Activated CD4-positive, CD25-positive, alpha-beta regulatory T cell treated with anti-CD3 and anti-CD28 coated beads, Interleukin-2, amount 50 U/mL, for 16 hours (primary cell): ENCODE data around the gene STARD10.

Source experiments
- DNase-seq: peaks from one replicate; pipeline ENCODE4 v3.0.0-alpha.2; 2020; ENCODE audit warnings: low read depth, low spot score

STARD10 gene

DNA sequence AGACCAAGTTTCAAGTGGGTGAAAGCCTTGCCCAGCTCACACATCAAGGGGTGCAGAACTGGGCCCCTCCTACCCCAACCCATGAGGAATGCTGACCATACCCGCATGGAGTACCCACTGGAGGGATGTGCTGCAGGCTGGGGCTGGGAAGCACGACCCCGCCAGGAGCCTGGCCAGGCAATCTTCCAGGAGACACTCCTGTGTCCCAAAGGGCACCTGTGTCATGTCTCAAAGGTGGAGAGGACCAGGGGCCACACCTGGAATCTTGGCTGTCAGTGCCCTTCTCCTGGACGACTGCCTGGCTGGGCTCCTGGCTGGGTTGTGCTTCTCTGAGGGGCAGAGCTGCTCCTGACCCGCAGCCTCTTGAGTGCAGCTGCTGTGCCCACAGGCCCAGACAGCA is 48.3 kb downstream of the STARD10 start:
- no peak for DNase-seq

DNA sequence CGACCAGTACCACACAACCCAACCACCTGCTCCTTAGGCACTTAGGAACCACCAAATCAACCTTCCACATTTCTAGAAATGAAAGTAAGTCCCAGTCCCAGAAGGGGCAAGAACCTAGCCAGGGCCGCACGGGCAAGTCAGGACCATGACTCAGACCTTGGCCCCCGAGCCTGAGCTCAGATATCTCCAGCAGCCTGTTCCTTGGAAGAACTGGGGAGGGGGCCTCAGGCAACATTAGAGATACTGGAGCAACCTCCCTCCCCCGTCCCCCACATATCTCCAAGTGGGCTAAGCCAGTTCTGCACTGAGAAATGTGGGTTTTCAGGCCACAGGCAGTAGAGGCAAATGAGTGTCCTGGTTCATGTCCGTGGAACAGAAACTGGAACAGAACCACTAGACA is 49.4 kb downstream of the STARD10 start:
- DNase-seq, result no peak

DNA sequence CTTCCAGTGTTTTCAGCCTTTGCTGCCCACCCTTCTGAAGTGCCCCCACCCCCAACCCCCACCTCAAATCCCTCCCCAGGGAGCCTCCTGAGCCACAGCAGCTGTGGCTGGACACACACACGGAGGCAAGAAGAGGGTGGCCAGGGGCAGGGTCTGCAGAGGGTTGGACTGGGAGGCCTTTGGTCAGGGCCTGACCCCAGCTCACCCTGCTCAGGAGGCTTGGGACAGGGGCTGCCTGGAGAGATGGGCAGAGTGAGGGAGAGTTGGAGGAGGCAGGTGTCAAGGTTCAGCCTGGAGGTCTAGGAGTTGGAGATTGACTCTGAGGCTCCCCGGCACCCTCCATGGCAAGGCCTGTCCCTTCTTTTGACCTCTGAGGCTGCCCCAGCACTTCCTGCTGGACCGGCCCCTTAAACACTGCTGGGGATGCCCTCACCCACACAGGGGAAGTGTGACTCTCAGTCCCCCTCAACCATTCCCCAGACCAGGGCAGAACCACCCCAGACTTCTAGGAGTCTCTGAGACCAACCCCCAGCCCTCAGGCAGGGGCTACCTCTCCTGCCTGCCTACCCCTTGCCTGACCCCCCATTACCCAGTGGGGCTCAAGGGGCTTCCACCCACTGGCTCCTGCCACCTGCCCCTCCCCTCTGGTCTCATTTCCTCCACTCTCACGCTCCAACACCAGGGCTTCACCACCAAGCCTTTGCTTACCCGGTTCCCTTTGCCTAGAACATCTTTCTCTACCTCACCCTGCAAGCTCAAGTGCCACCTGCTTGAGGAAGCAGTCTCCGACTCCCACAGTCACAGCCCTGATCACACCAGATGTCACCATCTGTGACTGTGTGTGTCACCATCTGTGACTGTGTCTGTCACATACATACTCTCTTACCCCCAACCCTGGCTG is 50.3 kb downstream of the STARD10 start:
- no peak for DNase-seq

DNA sequence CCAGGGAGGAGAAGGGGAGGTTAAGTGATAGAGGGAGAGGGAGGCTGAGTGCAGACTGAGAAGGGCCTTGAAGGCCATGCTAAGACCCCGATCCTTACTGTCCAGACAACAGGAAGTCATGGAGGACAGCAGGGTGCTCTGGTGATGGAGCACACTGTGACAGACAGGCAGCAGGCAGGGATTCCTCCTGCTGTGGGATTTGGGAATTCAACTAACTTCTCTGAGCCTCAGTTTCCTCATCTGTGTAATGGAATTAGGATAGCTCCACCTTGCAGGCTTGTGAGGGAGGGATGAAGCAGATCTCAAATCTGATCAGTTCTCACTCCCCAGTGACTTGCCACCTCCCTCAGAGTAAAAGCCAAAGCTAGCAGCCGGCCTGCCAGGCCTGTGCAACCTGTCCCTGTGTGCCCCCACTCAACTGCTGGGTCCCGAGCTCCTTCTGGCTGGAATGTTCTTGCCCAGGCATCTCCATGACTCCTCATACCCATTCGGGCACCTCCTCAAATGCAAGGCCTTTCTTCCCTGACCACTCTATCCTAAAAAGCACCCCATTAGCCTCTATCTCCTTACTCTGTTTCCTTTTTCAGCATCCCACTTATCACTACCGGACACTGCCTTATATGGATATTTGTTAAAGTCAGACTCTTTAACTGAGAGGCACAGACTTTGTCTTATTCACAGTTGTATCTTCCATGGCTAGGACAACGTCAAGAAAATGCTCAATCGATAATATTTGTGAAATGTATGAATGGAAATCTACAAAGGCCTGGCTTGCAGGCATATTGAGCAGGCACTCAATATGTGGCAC is 51.1 kb downstream of the STARD10 start:
- DNase-seq, result no peak

DNA sequence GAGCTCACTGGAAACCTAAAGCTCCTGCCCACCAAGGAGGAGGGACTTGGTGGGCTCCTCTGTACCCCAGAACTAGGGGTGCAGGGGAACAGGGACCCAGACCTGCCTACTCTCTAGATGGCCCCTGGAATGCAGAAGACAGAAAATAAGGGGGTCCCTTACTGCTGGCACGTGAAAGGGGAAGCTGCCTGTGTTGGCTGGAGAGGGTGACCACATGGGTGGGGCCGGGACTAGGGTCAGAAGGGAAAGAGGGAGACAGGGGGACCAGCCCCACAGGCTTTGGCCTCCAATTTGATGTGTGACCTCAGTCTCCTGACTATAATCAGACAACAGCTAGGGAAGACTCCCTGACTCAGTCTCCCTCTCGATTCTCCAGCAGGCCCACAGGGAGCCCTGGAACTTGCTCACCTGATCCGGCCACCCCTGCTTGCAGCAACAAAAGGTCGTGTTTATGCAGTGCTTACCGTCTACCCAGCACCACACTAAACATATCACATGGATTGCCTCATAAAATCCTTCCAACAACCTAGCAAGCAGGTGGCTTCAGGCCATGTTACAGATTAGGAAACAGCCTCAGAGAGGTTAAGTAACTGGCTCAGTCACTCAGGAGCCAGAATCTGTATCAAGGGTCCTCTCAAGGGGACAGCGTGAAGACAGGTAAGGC is 51.9 kb downstream of the STARD10 start:
- DNase-seq, result no peak

DNA sequence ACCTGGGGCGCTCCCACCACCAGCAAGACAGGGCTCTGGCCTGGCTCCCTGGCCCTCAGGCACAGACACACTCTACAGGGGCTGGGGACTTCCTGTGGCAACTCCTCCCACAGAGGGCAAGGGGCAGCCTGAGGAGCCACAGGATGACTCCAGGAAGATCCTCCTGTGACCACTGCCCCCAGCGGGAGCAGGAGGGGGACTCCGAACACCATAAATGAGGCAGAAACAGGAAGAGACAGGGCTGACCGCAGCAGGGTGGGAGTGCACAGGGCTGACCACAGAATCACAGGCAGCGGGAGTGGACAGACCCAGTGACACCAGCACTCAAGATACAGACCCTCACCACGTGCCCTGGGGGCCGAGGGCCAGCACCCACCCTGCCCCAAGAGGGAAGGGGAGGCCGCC is 52.4 kb downstream of the STARD10 start:
- no peak for DNase-seq

DNA sequence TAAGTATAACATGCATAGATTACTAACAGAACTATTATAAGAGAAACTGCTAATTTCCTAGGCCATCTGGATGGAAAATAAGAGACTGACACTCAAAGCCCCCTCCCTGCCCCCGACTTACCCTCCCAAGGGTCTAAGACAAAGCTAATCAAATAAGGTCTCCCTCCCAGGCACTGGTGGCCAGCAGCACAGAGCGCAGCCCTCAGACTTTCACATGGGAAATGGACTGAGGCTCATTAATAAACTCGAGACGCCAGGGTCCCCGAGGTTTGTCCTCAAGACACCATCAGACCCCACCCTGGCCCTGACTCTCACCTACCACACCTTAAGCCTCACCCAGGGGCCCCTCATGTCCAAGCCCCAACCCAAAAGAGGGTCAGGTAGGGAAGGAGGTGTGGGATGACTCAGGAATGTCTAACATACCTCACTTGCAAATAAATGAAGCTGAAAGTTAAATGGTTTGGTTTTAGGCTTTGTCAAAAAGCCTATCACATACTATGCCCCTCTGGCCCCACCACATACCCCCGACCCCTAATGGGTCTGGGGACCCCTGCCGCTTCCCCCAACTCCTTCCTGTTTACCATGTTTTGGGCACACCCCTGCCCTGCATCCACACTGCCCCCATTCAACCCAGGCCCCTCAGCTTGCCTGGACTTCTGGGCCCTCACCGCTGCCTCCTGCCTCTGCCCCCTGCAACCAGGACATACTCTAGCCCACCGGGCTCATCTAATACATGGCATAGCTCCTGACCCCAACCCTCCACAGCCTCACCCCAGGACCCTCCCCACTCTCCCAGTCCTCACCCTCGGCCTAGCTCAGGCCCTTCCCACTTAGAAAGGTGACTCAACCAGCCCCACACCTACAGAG is 53.1 kb downstream of the STARD10 start:
- DNase-seq, result no peak

DNA sequence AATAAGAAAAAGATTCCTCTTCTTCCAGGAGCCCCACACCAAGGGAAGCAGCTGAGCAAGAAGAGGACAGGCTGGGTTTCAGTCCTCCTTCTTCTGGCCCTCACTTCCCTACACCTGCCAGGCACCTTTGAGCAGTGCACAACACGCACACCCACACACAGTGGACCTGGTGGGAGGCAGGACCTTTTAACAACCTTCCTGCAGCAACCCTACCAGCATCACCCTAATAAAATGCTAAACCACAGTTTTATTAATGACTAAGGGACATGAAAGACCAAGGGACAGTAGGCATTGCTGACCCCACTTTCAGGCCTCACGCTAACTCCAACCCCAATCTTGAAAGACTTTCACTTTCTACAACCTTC is 53.8 kb downstream of the STARD10 start:
- DNase-seq, result no peak

DNA sequence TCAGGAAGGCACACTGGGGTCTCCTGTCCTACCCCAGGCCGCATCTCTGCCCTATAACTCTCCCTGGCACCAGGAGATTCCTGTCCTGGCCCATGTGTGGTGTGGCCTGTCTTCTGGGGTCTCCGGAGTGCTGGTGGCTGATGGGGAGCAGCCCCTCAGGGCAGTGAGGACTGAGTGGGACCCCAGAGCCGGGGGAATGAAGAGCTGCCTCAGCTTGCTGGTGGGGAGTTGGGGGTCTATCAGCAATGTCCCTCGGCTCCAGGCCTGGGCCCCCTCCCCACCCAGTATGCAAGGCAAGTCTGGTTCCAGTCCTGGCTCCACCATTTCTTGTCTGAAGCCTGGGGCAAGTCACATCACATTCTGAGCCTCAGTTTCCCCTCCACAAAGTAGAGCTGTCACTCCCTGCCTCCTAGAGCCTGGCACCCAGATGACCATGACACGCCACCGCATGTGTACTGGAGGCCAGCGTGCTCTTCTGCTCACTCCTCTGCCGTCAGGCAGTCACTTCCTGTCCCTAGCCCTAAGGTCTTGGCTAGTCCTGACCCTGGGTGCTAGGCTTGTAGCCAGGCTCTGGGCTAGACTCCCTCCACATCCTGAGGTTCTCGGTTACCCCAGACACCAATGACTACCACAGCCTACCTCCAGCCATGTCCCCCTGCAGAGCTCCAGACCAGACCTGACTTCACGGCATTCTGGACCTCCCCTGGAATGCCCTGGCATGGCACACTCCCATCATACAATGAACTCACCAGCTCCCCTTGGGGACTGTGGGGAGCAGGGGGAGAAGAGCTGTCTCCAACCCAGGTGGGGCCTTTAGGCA is 54.4 kb downstream of the STARD10 start:
- no peak for DNase-seq

DNA sequence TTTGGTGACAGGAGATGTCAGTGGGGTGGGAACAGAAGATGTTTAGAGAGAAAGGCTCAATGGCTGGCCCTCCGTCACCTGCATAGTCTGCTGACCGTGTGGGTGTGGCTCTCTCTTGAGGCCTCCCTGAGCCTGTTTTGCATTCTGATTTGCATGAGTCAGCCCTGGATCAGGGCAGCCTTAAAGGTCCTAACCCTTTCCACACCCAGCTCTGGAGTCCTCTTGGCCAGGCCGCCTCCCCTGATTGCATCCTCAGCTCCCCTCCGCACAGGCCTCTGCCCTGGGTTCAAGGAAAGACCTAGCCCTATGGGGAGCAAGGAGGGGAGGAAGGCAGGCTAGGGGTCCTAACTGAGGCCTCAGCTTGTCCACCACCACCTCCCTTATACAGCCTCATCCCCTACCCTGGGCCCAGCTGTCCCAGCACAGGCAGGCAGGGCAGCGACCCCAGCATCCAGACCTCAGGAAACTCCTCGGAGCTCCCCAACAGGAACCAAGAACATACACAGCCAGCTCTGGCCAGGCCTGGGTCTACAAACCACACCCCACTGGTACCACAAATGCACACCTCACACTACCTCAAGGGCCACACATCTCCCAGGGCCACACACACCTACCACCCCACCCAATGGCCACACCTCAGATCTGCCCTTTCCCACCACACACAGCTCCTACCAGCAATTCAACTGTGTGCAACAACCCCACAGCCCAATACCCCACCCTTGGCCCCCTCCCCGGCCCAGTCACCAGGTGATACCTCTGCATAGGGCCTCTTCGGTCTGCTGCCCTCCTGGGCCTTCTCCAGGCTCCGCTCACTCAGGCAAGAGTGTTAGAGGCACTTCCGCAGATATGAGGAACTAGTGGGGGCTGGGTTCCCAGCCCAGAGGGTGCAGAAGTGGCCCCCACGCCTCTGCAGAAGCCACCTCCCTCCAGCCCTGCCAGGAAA is 55.4 kb downstream of the STARD10 start:
- no peak for DNase-seq

DNA sequence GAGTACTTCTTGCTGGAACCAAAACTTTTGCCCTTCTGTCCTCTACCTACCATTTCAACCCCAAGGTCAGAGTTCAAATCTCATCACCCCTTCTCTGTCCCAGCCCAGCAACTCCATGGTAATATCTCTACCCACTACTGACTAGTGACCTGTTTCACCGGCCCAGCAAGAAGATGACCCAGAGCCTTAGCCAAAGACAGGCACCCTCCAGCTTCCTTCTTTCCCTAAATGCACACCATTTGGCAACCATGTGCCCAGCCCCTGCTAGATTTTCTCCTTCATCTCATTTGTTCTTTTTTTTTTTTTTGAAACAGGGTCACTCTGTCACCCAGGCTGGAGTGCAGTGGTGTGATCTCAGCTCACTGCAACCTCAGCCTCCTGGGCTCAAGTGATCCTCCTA is 56.5 kb downstream of the STARD10 start:
- no peak for DNase-seq

DNA sequence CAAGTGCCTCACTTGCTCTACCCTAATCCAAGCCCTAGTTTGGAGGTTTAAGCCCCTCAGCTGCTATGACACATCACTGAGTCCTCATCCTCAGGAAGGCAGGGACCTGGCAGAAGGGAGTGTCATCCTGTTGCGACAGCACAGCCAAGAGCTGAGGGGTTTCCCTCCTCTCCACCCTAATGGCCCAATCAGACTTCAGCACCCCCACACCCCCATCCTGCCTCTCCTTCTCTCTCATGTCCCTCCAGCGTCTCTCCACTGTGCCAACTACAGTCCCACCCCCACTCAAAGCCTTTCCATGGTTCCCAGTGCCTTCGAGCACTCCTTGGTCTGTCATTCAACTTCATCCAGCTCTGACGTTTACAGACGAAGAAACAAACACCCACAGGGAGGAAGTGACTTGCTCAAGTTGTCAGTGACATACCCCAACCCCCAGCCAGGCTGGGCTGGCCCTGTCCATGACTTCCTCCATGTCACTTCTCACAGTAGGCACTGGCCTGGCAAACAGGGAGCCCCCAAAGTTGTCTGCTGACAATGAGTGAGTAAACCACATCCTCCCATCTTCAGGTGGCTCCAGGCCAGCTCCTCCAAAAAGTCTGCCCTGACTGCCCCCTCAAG is 57.3 kb downstream of the STARD10 start:
- DNase-seq, result peak; percentile 15

DNA sequence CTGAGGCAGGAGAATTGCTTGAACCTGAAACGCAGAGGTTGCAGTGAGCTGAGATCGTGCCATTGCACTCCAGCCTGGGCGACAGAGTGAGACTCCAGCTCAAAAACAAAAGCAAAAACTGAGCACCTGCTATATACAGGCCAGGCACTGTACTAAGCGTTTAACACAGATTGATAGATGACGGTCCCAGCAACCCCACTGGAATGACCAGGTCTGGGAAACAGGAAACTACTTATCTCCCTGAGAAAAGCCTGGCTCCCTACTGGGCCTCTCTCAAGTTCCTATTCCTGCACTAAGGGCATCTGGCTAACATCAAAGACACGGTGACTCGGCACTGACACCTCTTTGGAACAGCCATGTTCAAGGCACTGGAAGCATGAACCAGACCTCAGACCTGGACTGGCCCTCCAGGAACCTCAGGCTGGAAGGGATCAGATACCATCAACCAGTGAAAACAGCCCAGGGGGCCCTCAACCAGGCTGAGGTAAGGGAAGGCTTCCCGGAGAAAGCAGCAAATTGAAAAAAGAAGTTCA is 58.3 kb downstream of the STARD10 start:
- DNase-seq, result no peak

DNA sequence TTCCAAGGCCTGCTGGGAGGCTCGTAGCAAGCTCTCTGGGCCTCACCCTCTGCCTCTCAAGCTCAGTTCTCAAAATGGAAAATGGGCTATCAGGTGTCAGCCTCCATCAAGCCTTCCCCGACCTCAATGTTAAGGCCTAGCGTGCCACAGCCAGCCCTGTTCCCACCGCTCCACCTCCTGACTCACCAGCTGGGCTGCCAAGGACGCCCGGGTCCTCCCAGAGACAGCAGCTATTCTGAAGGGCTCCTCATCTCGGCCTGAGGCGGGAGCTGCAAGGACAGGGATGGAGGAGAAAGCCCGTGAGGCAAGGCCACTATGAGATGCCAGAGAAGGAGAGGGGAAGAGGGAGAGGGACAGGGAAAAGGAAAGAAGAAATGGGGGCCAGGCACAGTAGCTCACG is 61.5 kb downstream of the STARD10 start:
- no peak for DNase-seq

DNA sequence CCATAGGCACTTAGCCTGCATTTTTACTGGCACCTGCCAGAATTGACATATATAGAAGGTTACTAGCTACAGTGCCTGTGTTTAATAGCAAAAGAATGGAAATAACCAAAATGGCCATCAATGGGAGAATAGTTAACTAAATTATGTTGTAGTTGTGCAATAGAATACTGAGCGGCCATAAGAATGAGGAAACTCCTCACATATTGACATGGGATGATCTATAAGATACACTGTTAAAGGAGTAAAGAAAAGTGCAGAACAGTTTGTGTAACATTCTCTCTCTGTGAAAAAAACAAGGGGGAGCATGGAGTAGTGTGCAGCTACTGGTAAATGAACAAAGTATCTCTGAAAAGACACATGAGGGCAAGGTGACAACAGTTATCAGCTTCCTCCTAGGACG is 63.1 kb downstream of the STARD10 start:
- DNase-seq, result no peak

DNA sequence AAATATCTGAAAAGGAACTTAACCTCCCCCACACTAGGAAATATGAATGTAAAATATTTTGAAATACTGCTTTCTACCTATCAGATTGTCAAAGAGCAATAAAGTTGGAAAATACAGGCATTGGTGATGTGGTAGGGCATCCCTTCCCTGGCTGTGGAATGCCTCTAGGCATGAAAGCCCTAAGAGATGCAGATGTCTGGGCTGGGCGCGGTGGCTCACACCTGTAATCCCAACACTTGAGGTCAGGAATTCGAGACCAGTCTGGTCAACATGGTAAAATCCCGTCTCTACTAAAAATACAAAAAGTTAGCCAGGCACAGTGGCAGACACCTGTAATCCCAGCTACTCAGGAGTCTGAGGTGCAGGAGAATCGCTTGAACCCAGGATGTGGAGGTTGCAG is 63.6 kb downstream of the STARD10 start:
- no peak for DNase-seq

DNA sequence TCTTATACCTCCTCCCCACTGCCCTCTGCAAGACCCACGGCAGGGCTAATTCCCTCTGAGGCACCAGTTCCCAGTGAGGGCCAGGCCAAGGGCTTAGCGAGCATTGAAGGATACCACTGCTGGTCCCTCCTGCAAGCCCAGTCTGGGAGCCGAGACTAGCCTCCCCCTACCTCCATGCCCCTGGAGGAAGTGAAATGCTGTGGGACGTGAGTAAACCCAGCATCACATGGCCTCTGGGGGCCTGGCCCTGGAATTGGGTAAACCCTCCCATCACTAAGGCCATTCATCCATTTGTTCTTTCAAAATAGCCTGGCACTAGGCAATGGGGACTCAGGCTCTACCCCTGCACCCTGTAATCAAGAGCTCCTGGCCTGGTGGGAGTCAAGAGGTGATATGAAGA is 66.3 kb downstream of the STARD10 start:
- DNase-seq, result no peak

DNA sequence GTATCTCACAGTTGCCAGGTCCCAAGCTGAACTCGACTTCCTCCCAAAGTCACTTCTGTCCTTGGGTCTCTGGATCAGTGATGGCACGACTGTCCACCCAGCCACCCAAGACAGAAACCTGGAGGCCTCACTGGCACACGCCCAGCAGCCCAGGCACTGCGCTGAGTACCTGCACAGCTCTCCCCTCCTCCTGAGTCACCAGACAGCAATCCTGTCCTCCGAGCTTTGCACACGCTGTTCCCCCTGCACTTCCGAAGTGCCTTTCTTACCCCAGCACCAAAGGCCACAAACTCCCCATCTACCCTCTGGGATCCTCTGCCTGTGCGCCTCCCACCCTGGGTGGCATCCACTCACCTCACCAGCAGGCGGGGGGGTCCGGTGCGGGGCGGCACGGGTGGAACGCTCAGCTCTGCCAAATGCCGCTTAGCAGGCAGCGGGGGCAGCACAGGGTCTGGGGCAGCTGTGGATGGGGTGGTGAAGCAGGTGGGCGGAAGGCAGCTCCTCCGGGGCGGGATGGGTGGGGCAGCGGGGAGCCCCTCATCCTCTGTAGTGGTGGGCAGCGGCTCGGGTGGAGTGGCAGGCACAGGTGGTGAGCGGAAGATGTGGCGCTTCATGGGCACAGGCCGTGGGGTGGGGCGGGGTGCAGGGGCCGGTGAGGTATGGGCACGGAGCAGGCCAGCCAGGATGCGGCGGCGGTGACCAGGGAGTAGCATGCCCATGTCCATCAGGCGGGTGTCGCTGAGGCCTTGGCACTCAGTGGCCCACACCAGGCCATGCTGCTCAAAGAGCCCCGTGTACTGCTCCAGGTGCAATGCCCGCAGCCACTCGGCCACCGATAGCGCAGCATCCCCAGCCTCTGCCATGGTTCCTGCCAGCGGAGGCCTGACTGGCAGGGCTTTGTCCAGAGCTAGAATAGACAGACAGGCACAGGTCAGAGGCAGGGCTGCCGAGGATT is 67.3 kb downstream of the STARD10 start:
- DNase-seq, result no peak
